HG03139 (cell line): ENCODE data around the gene MIB2.
A peak's percentile ranks its signal among the peaks of the same experiment; 100 is the strongest.

Experiments
- ATAC-seq: cut with Tn5 transposase; IDR thresholded peaks from one replicate; pipeline ENCODE4 v1.9.1; 2021; ENCODE audit not compliant: unreplicated experiment

MIB2 gene

DNA sequence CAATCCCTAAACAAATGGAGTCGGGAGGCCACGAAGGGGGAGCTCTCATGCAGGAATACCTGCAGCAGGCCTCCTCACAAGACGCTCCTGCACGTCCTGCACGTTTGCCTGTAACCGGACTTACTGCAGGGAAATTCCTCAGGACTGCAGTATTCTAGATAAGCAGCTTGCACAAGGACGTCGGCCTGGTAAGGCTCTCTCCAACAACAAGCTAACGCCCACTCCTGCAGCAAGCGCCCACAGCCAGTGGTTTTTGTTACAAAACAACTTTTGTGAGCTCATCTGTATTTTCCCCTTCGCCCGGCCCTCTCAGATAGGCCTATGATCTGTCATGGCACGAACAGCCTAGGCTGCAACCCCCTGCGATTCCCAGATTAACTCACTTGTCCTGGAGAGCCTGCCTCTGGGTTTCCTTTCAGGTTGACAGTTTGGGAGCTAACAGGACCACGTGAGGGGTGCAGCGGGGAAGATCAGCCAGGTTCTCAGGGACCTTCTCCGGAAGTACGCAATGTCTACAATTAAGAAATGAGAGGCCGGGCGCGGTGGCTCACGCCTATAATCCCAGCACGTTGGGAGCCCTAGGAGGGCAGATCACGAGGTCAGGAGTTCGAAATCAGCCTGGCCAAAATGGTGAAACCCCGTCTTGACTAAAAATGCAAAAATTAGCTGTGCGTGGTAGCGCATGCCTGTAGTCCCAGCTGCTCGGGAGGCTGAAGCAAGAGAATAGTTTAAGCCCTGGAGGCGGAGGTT is 921 bp upstream of the MIB2 start:
- ATAC-seq = no peak

DNA sequence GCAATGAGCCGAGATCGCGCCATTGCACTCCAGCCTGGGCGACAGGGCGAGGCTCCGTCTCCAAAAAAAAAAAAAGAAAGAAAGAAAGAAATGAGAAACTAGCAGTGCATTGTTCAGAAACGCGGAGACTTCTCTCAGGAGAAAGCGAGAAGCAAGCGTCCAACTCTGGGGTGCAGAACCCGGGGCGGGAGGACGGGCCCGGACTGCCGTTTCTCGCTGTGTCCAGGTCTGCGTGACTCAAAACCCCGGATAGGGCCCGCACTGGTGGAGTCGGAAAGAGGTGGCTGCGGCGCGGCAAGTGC is 395 bp upstream of the MIB2 start:
- no peak for ATAC-seq

DNA sequence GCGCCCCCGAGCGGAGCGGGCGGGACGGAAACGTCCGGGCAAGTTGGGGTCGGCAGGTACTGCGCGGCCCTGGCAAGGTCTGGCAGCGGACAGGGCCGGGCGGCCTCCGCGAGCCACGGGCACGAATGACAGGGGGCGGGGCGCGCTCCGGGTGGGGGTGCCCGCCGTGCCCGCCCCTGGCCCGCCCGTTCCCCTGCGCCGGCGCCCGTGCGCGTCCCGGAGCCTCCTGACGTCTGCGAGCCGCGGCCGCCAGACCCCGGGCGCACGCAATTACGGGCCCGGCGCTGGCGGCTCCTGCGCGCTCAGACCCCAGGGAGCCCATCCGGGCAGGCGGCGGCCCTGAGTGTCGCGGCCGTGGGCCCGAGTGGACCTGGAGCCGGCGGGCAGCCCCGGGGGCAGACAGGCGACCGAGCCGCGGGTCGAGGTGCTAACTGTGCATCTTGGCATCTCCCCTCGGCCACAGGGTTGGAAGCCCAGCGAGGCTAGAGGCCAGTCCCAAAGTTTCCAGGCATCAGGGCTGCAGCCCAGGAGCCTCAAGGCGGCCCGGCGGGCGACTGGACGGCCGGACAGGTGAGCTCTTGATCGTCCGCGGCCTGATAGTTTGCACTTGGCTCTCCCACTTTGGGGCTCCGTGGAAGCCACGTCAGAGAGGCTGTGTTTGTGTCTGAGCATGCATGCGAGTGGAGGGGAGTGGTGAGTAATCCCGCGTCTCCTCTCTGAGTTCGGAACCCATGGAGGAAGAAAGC is 918 bp downstream of the MIB2 start:
- peak; percentile 22 for ATAC-seq

DNA sequence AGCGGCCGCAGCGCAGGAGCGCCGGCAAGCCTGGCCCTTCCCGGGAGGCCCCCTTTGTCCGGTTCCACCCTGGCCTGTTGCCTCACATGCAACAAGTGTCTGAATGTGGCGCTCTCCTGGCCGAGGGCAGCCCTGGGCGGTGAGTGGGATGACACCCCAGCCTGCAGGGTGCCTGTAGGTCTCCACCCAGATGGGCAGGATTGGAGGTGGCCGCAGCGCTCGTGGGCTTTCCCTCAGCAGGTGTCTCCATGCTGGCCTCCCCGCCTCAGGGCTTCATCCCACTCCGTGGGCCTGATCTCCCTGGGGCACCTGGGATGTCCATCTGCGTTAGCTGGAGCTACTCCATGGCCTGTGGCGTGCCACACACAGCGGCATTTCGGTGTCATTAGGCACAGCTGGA is 1.5 kb downstream of the MIB2 start:
- ATAC-seq = no peak

DNA sequence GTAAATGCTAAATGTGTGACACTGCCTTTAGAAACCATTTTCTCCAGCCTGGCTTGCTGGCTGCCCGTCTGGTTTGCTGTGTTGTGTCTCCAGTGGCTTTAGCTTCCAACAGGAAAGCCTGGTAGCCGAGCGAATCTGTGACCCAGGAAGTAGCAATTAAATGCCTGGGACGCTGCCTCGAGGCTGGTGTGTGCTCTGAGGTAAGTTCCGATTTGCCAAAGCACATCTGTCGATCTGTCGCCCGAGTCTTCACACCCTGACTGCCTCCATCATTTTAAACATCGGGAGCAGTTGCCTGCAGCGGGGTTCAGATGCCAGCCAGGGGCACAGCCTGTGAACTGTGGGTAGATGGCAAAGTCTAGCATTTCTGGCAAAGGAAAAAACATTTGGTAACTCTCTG is 2.2 kb downstream of the MIB2 start:
- ATAC-seq = no peak

DNA sequence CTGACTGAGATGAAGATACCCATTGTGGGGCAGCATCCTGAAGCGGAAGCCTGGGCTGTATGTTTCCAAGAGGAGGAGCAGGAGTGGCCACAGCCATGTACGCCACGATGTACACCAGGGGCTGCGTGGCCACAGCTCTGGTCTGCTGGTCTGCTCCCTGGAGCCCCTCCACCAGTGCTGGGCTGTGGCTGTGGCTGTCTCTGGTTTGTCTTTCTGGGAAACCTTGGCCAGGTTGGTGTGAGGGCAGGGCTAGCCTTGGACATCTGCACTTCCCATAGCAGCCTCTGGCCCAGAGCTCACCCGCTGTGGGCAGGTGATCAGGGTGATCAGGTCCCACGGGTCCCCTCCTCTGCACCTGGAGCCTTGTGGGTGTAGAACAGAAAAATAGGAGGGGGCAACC is 2.6 kb downstream of the MIB2 start:
- ATAC-seq = no peak

DNA sequence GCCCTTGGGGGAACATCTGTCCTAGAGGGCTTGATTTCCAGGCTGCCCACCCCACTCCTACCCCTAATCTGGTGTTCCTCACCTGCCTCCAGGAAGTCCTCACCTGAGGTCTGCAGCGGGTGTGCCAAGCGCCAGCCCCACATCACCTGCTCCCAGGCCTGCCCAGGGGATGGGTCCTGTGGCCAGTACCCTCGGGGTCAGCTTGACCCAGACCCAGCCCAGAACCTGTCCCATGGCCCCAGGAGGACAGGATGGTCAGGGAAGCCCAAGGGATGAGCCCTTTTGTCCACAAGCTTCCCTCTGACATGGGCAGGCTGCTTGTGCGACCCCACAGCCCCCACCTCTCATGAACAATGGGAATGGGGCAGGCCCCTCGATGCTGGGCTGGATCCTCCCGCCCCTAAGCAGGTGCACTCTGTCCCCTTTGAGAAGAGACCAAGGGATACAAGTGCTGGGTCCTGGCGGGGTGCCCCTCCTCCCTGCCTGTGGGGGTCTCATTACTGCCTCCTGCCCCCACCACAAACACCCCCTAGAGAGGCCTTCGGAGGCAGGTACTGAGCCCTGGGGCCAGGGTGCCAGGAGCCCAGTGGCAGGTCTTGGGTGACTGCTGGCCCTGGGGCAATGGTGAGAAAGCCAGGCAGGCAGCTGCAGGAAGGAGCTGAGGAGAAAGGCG is 3.2 kb downstream of the MIB2 start:
- ATAC-seq = no peak

DNA sequence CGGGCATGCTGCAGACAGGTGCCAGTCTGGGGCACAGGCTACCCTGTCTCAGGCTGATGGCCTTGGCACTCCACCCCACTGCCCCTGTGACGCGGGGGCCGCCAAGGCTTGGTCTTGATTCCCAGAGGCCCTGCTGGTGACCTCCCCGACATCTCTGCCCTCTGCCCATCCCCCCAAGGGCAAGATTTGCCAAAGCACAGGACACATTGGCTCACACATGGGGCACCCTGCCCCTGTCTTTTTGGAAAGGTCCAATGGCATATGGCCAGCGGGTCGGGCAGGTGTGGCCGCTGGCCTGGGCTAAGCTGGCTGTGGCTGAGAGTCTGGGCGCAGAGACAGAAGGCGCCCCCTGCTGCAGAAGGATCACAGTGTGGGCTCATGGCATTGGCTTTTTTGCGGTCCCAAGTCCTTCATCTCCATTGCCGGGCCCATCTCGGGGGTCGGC is 4.6 kb downstream of the MIB2 start:
- no peak for ATAC-seq

DNA sequence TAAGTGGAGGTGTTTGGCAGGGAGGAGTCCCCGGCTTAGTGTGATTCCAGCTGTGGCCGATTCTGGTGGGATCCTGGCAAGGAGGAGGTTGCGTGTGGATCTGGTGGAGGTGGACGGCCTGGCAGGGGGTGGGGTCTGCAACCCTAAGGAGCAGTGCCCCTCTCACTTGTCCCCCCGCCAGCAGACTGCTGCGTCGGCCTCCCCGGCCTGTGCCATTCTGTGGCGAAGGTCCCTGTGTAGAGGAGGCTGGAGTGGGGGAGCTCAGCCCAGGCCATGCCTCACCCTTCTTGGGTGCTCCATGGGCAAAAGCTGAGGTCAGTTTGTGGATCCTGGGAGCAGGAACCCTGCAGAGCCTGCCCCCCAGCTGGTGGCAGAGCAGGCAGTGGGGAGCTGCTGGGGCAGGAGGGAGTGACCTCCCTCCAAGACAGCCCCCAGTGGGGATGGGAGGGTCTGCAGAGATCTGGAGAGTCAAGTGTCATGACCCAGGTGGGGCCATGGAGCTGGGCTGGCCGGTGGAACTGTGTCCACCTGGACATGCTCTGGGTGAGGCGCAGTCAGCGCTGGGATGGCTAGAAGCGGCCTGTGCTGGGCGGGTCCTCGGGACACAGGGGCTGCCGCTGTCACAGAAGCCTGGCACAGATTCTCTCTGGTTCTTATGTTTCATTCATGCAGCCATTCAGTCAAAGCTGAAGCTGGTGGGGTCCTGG is 5.3 kb downstream of the MIB2 start:
- no peak for ATAC-seq

DNA sequence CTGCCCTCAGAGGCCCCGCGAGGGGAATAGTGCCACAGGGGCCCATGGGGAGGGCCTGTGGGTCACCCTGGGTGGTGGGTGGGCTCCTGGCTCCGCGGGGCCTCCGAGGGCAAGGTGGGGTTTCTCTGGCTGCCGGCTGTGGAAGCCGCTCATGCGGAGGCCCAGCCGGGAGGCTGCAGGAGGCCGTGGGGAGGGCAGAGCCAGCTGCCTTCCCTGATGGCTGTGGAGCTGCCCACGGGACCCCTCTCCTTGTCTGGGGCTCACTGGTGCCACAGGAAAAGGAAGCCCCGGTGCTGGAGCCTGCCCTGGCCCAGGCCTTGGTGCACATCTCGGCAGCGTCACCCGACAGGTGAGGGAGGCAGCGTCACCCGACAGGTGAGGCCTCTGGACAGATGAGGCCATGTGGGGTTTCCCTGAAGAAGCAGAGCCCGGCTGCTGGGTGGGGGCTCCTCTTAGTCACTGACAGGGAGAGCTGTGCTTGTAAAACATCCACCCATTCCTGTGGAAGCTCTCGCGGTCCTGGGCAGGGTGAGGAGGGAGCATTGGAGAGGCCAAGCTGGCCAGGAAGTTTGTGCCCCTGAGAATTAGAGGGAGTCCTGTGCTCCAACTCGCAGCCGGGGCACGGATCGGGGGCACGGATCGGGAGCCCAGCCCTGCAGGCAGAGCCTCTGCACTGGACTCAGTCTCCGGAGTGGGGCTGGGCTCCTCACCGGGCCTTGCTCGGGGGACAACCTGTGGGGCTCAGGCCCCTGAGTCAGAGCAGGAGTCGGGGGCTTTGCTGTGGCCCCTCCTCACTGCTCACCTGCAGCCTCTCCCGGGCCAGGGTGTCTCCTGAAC is 6.1 kb downstream of the MIB2 start:
- no peak for ATAC-seq

DNA sequence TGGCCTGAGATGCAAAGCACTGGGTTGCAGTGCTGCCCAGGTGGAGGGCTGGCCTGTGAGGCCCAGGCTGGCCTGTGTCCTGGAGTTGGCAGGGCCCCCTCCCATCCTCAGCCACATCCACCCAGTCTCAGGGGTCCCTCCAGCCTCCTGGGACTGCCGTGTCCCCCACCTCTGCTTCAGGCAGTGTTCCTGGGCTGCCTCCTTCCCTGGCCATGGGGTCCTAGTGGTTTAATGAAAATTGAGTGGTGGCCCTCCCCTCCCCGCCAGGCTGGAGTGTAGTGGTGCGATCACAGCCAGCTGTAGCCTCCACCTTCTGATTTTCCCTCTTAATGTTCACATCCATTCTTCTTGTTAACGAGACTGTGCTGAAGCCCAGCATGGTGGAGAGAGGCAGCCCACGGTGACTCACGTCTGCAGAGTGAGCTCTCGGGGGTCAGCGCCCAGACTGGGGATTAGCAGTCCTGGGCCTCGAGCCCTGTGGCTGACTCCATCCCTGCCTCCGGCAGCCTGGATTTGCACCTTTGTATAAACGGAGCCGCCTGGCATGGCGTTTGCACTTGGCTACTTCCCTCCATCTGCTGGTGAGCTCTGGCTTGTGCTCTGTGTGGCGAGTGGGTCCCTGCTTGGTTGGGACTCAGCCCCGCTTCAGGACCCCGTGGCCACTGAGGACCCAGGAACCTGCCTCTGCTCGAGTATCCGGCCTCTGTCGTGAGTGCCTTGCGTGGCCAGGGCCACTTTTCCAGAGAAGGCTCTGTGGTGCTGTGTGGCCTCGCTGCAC is 6.9 kb downstream of the MIB2 start:
- no peak for ATAC-seq

DNA sequence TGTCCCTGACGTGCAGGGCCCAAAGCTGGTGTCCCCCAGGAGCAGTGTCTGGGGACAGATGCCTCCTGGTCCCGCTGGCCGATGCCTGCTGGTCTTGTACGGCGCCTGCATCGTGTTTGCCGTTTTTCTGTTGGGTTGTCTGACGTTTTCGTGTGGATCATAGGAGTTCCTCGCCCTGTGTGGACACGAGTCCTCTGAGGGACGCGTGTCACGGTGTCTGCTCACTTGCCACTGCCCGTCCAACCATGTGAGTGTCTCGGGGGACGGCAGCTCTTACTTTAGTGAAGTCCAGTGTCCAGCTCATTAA is 7.4 kb downstream of the MIB2 start:
- ATAC-seq = no peak

DNA sequence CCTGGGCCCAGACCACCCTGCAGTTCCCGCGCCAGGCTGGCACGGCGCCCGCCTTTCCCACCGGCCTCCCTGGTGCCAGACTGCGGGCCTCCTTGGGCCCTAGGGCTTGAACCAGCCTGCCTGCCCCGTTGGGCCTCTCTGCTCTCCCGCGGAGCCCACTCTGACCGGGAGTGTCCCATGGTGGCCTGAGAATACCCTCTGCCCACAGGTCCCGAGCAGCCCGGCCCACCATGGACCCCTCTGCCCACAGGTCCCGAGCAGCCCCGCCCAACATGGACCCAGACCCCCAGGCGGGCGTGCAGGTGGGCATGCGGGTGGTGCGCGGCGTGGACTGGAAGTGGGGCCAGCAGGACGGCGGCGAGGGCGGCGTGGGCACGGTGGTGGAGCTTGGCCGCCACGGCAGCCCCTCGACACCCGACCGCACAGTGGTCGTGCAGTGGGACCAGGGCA is 7.9 kb downstream of the MIB2 start:
- no peak for ATAC-seq

DNA sequence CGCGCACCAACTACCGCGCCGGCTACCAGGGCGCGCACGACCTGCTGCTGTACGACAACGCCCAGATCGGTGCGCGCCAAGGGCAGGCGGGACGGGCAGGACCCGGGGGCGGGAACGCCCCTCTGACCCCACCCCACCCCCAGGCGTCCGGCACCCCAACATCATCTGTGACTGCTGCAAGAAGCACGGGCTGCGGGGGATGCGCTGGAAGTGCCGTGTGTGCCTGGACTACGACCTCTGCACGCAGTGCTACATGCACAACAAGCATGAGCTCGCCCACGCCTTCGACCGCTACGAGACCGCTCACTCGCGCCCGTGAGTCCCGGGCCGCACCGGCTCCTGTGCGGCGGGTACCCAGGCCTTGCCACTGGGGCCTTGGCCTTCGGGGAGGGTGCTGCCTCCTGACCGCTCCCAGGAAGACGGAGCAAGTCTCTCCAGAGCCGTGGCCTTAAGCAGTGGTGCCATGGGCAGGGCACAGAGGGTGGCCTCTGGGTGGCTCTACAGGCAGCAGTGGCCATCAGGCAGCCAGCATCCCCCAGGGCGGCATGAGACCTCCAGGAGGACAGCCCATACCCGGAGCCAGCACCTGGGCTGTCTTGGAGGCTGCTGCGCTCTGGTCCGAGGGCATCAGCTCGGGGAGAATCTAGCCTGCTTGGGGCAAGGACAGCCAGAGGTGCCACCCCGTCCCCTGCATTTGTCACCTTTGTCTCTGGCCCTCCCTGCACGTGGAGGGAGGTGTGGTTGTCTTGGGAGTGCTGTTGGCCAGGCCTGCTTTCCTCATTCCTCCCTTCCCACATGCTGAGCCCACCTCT is 8.5 kb downstream of the MIB2 start:
- no peak for ATAC-seq

DNA sequence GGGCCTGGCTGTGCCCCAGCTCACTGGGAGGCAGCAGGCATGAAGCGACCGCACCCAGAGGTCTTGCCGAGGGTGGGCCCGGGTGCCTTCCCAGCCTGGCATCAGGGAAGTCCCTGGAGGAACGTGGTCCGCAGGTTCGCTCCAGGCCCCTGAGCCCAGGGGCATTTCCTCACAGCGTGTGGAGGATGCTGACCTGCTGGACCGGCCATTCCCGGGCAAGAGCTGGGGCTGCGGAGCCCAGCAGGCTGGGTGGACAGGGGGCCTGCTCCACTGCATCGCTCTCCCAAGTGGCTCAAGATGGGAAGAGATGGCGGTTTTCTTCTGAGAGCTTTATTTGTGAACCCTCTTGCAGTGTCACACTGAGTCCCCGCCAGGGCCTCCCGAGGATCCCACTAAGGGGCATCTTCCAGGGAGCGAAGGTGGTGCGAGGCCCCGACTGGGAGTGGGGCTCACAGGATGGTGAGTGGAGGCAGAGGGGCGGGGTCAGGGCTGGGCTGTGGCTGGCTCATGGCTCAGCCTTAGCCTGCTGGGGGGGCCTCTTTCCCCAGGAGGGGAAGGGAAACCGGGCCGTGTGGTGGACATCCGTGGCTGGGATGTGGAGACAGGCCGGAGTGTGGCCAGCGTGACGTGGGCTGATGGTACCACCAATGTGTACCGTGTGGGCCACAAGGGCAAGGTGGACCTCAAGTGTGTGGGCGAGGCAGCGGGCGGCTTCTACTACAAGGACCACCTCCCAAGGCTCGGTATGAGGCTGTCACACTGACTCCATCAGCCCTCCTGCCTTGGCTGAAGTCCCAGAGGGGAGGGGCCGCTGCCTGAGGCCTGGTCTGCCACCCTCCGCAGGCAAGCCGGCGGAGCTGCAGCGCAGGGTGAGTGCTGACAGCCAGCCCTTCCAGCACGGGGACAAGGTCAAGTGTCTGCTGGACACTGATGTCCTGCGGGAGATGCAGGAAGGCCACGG is 9.4 kb downstream of the MIB2 start:
- no peak for ATAC-seq

DNA sequence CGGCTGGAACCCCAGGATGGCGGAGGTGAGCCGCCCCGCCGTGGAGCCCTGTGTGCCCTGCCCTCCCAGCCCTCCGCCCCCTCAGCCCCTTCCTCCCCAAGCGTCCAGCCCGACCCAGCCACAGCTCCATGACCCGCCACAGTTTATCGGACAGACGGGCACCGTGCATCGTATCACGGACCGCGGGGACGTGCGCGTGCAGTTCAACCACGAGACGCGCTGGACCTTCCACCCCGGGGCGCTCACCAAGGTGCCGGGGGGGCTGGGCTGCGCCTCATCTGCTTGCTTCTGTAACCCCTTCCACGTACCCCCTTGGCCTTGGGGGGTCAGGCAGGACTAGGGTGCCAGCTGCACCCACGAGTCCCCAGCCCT is 10.1 kb downstream of the MIB2 start:
- ATAC-seq = no peak

DNA sequence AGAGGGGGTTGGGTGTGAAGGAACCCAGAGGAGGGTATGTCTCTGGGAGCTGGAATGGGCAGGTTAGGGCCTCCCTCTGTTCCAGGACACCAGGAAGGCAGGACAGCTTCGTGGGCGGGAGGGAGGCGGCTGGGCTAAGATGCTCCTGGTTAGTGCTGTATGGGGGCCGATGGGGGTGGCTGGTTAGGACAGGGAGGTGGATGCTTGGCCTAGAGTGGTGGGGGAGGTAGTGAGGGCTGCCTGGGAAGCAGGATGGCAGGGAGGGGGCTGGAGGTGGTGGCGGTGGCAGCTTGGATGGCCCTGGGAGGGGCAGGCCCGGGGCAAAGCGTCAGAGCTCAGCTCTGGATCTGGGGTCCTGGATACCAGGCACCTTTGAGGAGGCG is 10.5 kb downstream of the MIB2 start:
- no peak for ATAC-seq
